ENCODE data around the gene SHE. TPM values are rescaled to one million over a fixed set of nuclear protein-coding genes. Genes with fewer than 3 reads are reported as not detected.

The SHE gene
- total and polyA plus RNA-seq, 12 donors: 7.9 to 19.6 (median 13.3) TPM

GRCh38 chr1:154466921-154467417, 35.2 kb downstream of the SHE start:
- intact Hi-C loops (cut with DNase I): loop anchor here in 3 of 10 donors (5.0 to 10.0 kb wide), 3 partner anchors 60 to 65 kb away; partner anchors contain the start of gene IL6R (in 2 of the 3)
- peaks cover 0 to 55% (median 4%) of the 10 kb centered on the region in 9 donors for H3K4me1 ChIP-seq
- peak overlapping the region in 1 of 10 donors; percentile 79 for H3K27ac ChIP-seq
- ATAC-seq: no peak
- TF ChIP-seq, protein P1, sequence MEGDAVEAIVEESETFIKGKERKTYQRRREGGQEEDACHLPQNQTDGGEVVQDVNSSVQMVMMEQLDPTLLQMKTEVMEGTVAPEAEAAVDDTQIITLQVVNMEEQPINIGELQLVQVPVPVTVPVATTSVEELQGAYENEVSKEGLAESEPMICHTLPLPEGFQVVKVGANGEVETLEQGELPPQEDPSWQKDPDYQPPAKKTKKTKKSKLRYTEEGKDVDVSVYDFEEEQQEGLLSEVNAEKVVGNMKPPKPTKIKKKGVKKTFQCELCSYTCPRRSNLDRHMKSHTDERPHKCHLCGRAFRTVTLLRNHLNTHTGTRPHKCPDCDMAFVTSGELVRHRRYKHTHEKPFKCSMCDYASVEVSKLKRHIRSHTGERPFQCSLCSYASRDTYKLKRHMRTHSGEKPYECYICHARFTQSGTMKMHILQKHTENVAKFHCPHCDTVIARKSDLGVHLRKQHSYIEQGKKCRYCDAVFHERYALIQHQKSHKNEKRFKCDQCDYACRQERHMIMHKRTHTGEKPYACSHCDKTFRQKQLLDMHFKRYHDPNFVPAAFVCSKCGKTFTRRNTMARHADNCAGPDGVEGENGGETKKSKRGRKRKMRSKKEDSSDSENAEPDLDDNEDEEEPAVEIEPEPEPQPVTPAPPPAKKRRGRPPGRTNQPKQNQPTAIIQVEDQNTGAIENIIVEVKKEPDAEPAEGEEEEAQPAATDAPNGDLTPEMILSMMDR (IDR thresholded peaks at IDR 0.05): peak in 5 of 9 donors; percentile 21 to 50 (median 26)
- peaks cover 0 to 34% (median 0%) of the 10 kb centered on the region in 9 donors for H3K36me3 ChIP-seq
- H3K27me3 ChIP-seq: no peaks in the 10 kb centered on the region
- no peak overlapping the region for H3K4me3 ChIP-seq
- no peak for DNase-seq
- no peaks in the 10 kb centered on the region for H3K9me3 ChIP-seq
- WGBS, 2 donors: 49 to 53% methylated on average over 8 of the region's 8 CpGs

DNA sequence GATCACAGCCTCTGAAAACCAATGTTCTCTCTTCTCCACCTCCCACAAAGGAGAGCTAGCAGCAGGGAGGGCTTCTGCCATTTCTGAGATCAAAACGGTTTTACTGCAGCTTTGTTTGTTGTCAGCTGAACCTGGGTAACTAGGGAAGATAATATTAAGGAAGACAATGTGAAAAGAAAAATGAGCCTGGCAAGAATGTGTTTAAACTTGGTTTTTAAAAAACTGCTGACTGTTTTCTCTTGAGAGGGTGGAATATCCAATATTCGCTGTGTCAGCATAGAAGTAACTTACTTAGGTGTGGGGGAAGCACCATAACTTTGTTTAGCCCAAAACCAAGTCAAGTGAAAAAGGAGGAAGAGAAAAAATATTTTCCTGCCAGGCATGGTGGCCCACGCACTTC, 36.0 kb downstream of the SHE start:
- H3K27ac ChIP-seq: peak overlapping the region in 1 of 10 donors; percentile 79
- H3K4me3 ChIP-seq: no peak overlapping the region
- intact Hi-C loops (cut with DNase I): loop anchor here in 3 of 10 donors (5.0 to 10.0 kb wide), 3 partner anchors 59 to 64 kb away; partner anchors contain the start of gene IL6R (in 2 of the 3)
- peaks cover 0 to 39% (median 3%) of the 10 kb centered on the region in 9 donors for H3K36me3 ChIP-seq
- H3K4me1 ChIP-seq: peaks cover 0 to 56% (median 4%) of the 10 kb centered on the region in 9 donors
- H3K9me3 ChIP-seq: no peaks in the 10 kb centered on the region
- H3K27me3 ChIP-seq: no peaks in the 10 kb centered on the region
- WGBS, 2 donors: 73 to 89% methylated on average over 3 of the region's 3 CpGs
- TF ChIP-seq, protein P1 (IDR thresholded peaks at IDR 0.05): no peak
- ATAC-seq (no peak), DNase-seq (no peak)

DNA sequence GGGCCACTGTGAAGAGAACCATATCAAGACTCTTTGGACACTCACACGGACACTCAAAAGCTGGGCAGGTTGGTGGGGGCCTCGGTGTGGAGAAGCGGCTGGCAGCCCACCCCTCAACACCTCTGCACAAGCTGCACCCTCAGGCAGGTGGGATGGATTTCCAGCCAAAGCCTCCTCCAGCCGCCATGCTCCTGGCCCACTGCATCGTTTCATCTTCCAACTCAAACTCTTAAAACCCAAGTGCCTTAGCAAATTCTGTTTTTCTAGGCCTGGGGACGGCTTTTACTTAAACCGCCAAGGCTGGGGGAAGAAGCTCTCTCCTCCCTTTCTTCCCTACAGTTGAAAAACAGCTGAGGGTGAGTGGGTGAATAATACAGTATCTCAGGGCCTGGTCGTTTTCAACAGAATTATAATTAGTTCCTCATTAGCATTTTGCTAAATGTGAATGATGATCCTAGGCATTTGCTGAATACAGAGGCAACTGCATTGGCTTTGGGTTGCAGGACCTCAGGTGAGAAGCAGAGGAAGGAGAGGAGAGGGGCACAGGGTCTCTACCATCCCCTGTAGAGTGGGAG, 36.5 kb downstream of the SHE start:
- 83 to 85% methylated on average over 8 of the region's 8 CpGs for WGBS, 2 donors
- Histone ChIP-seq H3K27ac (peak overlapping the region in 1 of 10 donors; percentile 79), H3K36me3 (peaks cover 0 to 44% (median 3%) of the 10 kb centered on the region in 9 donors), H3K4me3 (no peak overlapping the region), H3K4me1 (peaks cover 0 to 56% (median 4%) of the 10 kb centered on the region in 9 donors), H3K9me3 (no peaks in the 10 kb centered on the region), H3K27me3 (no peaks in the 10 kb centered on the region)
- intact Hi-C loops (cut with DNase I): loop anchor here in 3 of 10 donors (5.0 to 10.0 kb wide), 3 partner anchors 58 to 63 kb away; partner anchors contain the start of gene IL6R (in 2 of the 3)
- ATAC-seq: no peak
- TF ChIP-seq, protein P1 (IDR thresholded peaks at IDR 0.05): no peak
- DNase-seq: no peak

DNA sequence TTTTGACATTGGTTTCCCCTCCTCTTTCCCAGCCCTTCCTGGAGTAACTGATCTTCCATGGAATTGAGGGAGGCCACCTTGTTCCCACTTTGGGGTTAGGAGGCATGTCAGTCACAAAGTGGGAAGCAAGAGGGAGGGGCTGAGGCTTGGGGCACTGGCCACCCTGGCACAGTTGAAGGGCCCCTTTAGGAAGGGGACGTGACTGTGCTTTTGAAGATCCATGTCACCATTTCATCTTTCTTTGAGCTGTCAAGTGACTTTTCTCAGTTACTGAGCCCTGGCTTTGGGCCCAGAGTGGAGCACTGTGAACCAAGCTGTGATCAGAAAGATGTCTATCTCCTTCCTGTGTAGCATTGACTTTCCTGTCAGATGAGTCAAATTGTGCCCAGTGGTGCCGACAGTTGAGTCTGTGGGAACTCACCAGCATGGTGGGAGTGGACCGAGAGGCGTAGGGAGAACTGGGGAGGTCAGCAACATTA, 38.7 kb downstream of the SHE start:
- H3K9me3 ChIP-seq: no peaks in the 10 kb centered on the region
- no peak overlapping the region for H3K4me3 ChIP-seq
- ATAC-seq (peak in 6 of 8 donors; percentile 25 to 63 (median 43)), DNase-seq (no peak)
- H3K4me1 ChIP-seq: peaks cover 0 to 56% (median 4%) of the 10 kb centered on the region in 9 donors
- TF ChIP-seq, protein P1 (IDR thresholded peaks at IDR 0.05): no peak
- 64 to 66% methylated on average over 4 of the region's 4 CpGs for WGBS, 2 donors
- intact Hi-C loops (cut with DNase I): loop anchor here in 1 of 10 donors (10.0 kb wide), 1 partner anchor 59 kb away; the partner anchor contains the start of gene IL6R
- H3K27ac ChIP-seq: peak overlapping the region in 3 of 10 donors; percentile 15 to 79 (median 62)
- H3K27me3 ChIP-seq: no peaks in the 10 kb centered on the region
- H3K36me3 ChIP-seq: peaks cover 0 to 38% (median 3%) of the 10 kb centered on the region in 9 donors
